ENCODE results near the gene PCSK6.
A peak's percentile ranks its signal among the peaks of the same experiment; 100 is the strongest.
"Not testable (repeated sequence)": the region's sequence is repeated elsewhere in the genome, so short reads cannot be mapped to it uniquely, and the experiment has no call there.

Gene PCSK6

GRCh38 chr15:101396484-101397261 is 92.8 kb downstream of the PCSK6 start:
- no peak for DNase-seq

- DNase-seq = no peak
Observed at GRCh38 chr15:101394654-101395053, 94.9 kb downstream of the PCSK6 start.

GRCh38 chr15:101394056-101394630 is 95.4 kb downstream of the PCSK6 start:
- DNase-seq = no peak

GRCh38 chr15:101393172-101393571 is 96.3 kb downstream of the PCSK6 start:
- DNase-seq = no peak

GRCh38 chr15:101391981-101392640 is 97.4 kb downstream of the PCSK6 start:
- no peak for DNase-seq

GRCh38 chr15:101391431-101391830 is 98.1 kb downstream of the PCSK6 start:
- DNase-seq = no peak

- DNase-seq = no peak
Observed at GRCh38 chr15:101390462-101390861, 99.0 kb downstream of the PCSK6 start.

GRCh38 chr15:101390060-101390459 is 99.4 kb downstream of the PCSK6 start:
- DNase-seq = no peak

- DNase-seq = no peak
Observed at GRCh38 chr15:101389362-101389761, 100.1 kb downstream of the PCSK6 start.

GRCh38 chr15:101388046-101388445 is 101.5 kb downstream of the PCSK6 start:
- DNase-seq = no peak

GRCh38 chr15:101387574-101387973 is 101.9 kb downstream of the PCSK6 start:
- no peak for DNase-seq

- DNase-seq = no peak
Observed at GRCh38 chr15:101386967-101387366, 102.5 kb downstream of the PCSK6 start.

- DNase-seq = no peak
Observed at GRCh38 chr15:101386006-101386405, 103.5 kb downstream of the PCSK6 start.

- no peak for DNase-seq
Observed at GRCh38 chr15:101384276-101384675, 105.2 kb downstream of the PCSK6 start.

GRCh38 chr15:101382544-101382943 is 107.0 kb downstream of the PCSK6 start:
- no peak for DNase-seq

GRCh38 chr15:101381671-101382212 is 107.8 kb downstream of the PCSK6 start:
- DNase-seq = no peak

- DNase-seq = no peak
Observed at GRCh38 chr15:101380146-101380545, 109.4 kb downstream of the PCSK6 start.

- DNase-seq = no peak
Observed at GRCh38 chr15:101379647-101380046, 109.9 kb downstream of the PCSK6 start.

- DNase-seq = no peak
Observed at GRCh38 chr15:101378879-101379278, 110.6 kb downstream of the PCSK6 start.

- peak; percentile 53 for DNase-seq
Observed at GRCh38 chr15:101378171-101378755, 111.2 kb downstream of the PCSK6 start.

GRCh38 chr15:101376615-101377395 is 112.7 kb downstream of the PCSK6 start:
- no peak for DNase-seq

- not testable (repeated sequence) for DNase-seq
Observed at GRCh38 chr15:101375006-101375405, 114.5 kb downstream of the PCSK6 start.

GRCh38 chr15:101374326-101374725 is 115.2 kb downstream of the PCSK6 start:
- DNase-seq = no peak

All from eye (tissue), 1 donor.